GM23248 (cell line): ENCODE measurements around the gene RUFY1. TPM values are rescaled to one million over a fixed set of nuclear protein-coding genes. Genes with fewer than 3 reads are reported as not detected.
A peak's percentile ranks its signal among the peaks of the same experiment; 100 is the strongest.

Source experiments
- DNase-seq: peaks from one replicate; pipeline ENCODE4 v3.0.0-alpha.2; 2015
- H2AFZ ChIP-seq: fragments of 200-600 bp; sonication (generic); 2 replicates; pipeline ENCODE4 v1.6.1; 2016; ENCODE audit warnings: antibody characterized with exemption
- H3F3A ChIP-seq: fragments of 200-600 bp; sonication (generic); 2 replicates; pipeline ENCODE4 v1.6.1; 2016; ENCODE audit warnings: mild to moderate bottlenecking, antibody characterized with exemption, mixed run types; ENCODE audit not compliant: insufficient read depth
- H3K27ac ChIP-seq: fragments of 200-600 bp; sonication (generic); 2 replicates; pipeline ENCODE4 v1.5.1; 2016; ENCODE audit warnings: mild to moderate bottlenecking
- H3K27me3 ChIP-seq: fragments of 200-600 bp; sonication (generic); replicated peaks from 2 replicates; pipeline ENCODE4 v1.6.1; 2016; ENCODE audit warnings: mild to moderate bottlenecking; ENCODE audit not compliant: insufficient read depth
- H3K36me3 ChIP-seq: fragments of 200-600 bp; sonication (generic); 2 replicates; pipeline ENCODE4 v1.6.1; 2016; ENCODE audit warnings: low read depth, mild to moderate bottlenecking
- H3K4me1 ChIP-seq: fragments of 200-600 bp; sonication (generic); 2 replicates; pipeline ENCODE4 v1.6.1; 2016; ENCODE audit warnings: mild to moderate bottlenecking; ENCODE audit not compliant: insufficient read depth
- H3K4me2 ChIP-seq: fragments of 200-600 bp; sonication (generic); one replicate; pipeline ENCODE4 v1.6.1; 2016; ENCODE audit warnings: mild to moderate bottlenecking; ENCODE audit not compliant: unreplicated experiment
- H3K4me3 ChIP-seq: fragments of 200-600 bp; sonication (generic); 2 replicates; pipeline ENCODE4 v1.5.1; 2016; ENCODE audit warnings: mild to moderate bottlenecking
- H3K79me2 ChIP-seq: fragments of 200-600 bp; sonication (generic); 2 replicates; pipeline ENCODE4 v1.6.1; 2016; ENCODE audit warnings: mild to moderate bottlenecking; ENCODE audit not compliant: insufficient read depth
- H3K9ac ChIP-seq: fragments of 200-600 bp; sonication (generic); 2 replicates; pipeline ENCODE4 v1.6.1; 2016; ENCODE audit warnings: mild to moderate bottlenecking
- H3K9me2 ChIP-seq: fragments of 200-600 bp; sonication (generic); 2 replicates; pipeline ENCODE4 v1.6.1; 2016; ENCODE audit warnings: mixed run types, mild to moderate bottlenecking, moderate library complexity; ENCODE audit not compliant: insufficient read depth
- H3K9me3 ChIP-seq: fragments of 200-600 bp; sonication (generic); one replicate; pipeline ENCODE4 v1.6.1; 2017; ENCODE audit warnings: low read depth
- H4K20me1 ChIP-seq: fragments of 200-600 bp; sonication (generic); 2 replicates; pipeline ENCODE4 v1.6.0; 2016; ENCODE audit not compliant: insufficient read depth
- EZH2 ChIP-seq: fragments of 200-600 bp; sonication (generic); IDR thresholded peaks from 2 replicates; pipeline ENCODE4 v1.6.1; 2018; ENCODE audit warnings: antibody characterized with exemption, mild to moderate bottlenecking; ENCODE audit not compliant: insufficient read depth, poor library complexity, severe bottlenecking
- EZH2phosphoT487 ChIP-seq: fragments of 200-600 bp; sonication (generic); IDR thresholded peaks from 2 replicates; pipeline ENCODE4 v1.6.1; 2018; ENCODE audit warnings: antibody characterized with exemption, moderate library complexity, mild to moderate bottlenecking, low read depth; ENCODE audit not compliant: insufficient read depth
- WGBS, 2 experiments: methylation state at CpG; one replicate each; pipeline ENCODE4 v1.1.6; 2015 to 2017; ENCODE audit warnings: low lambda C conversion rate in 2 of 2, low coverage in 1 of 2; ENCODE audit errors: missing lambda C conversion rate in 2 of 2; 5-methylcytosine and 5-hydroxymethylcytosine counted together
- in situ Hi-C: fragments of 300-500 bp; cut with MboI; formaldehyde crosslinking; loops from 2 replicates; pipeline ENCODE4 v1.15.0; 2020
- polyA plus RNA-seq: library from polyadenylated mRNA; unstranded; fragments of >200 nt; fragmentation: Nextera tagmentation; extraction: Ambion mirVana; gene quantifications from 2 replicates; pipeline ENCODE4 v1.2.1, GENCODE V29; 2016
- total RNA-seq: library from RNA; depleted of rRNA; stranded (reverse); fragments of >200 nt; shearing (Covaris generic); gene quantifications from 2 replicates; pipeline ENCODE4 v1.2.3, GENCODE V29; 2014

RUFY1 gene
- total and polyA plus RNA-seq, 2 experiments from 2014 or later = 27.2 to 41.9 TPM

GRCh38 chr5:179504600-179505396 lies 45.6 kb upstream of the RUFY1 start:
- in situ Hi-C loops = no loop called here
- no peaks in the 10 kb centered on the region for H3K36me3 ChIP-seq
- no peaks in the 10 kb centered on the region for H4K20me1 ChIP-seq
- H3K4me2 ChIP-seq = no peak overlapping the region
- H3K27me3 ChIP-seq = no peaks in the 10 kb centered on the region
- H3F3A ChIP-seq = no peaks in the 10 kb centered on the region
- no peak overlapping the region for H3K4me3 ChIP-seq
- no peaks in the 10 kb centered on the region for H3K79me2 ChIP-seq
- H3K27ac ChIP-seq = no peak overlapping the region
- DNase-seq = no peak
- no peak overlapping the region for H2AFZ ChIP-seq
- H3K4me1 ChIP-seq = no peaks in the 10 kb centered on the region
- WGBS, 2 experiments = 48% methylated on average over 17 of the region's 17 CpGs
- TF ChIP-seq EZH2phosphoT487 = no peak
- TF ChIP-seq EZH2 = no peak
- no peak overlapping the region for H3K9ac ChIP-seq
- H3K9me2 ChIP-seq = no peaks in the 10 kb centered on the region
- no peaks in the 10 kb centered on the region for H3K9me3 ChIP-seq

- no peaks in the 10 kb centered on the region for H3K36me3 ChIP-seq
- no peaks in the 10 kb centered on the region for H3K27me3 ChIP-seq
- no peaks in the 10 kb centered on the region for H3F3A ChIP-seq
- no peak for DNase-seq
- H3K9ac ChIP-seq = no peak overlapping the region
- no peaks in the 10 kb centered on the region for H3K9me2 ChIP-seq
- H3K9me3 ChIP-seq = no peaks in the 10 kb centered on the region
- no peak overlapping the region for H2AFZ ChIP-seq
- 76 to 78% methylated on average over 12 of the region's 12 CpGs for WGBS, 2 experiments
- no peak overlapping the region for H3K4me3 ChIP-seq
- no peak overlapping the region for H3K27ac ChIP-seq
- in situ Hi-C loops = no loop called here
- H3K79me2 ChIP-seq = no peaks in the 10 kb centered on the region
- H3K4me2 ChIP-seq = no peak overlapping the region
- TF ChIP-seq EZH2phosphoT487 (no peak), EZH2 (no peak)
- H4K20me1 ChIP-seq = no peaks in the 10 kb centered on the region
- H3K4me1 ChIP-seq = no peaks in the 10 kb centered on the region
Observed at GRCh38 chr5:179505636-179506261, 44.6 kb upstream of the RUFY1 start.

- Histone ChIP-seq H3K79me2 (no peaks in the 10 kb centered on the region), H3F3A (no peaks in the 10 kb centered on the region), H3K4me3 (no peak overlapping the region), H3K36me3 (no peaks in the 10 kb centered on the region), H3K9me3 (no peaks in the 10 kb centered on the region), H3K4me1 (no peaks in the 10 kb centered on the region), H3K9me2 (no peaks in the 10 kb centered on the region), H3K4me2 (no peak overlapping the region), H3K9ac (no peak overlapping the region), H2AFZ (0 out of 2 replicates have a peak overlapping the region, but pooled peaks have one; percentile 23), H3K27me3 (no peaks in the 10 kb centered on the region), H4K20me1 (no peaks in the 10 kb centered on the region), H3K27ac (no peak overlapping the region)
- 14 to 23% methylated on average over 4 of the region's 4 CpGs for WGBS, 2 experiments
- no peak for DNase-seq
- in situ Hi-C loops = no loop called here
- TF ChIP-seq EZH2phosphoT487 = no peak
- no peak for TF ChIP-seq EZH2
Observed at GRCh38 chr5:179509239-179509638, 41.1 kb upstream of the RUFY1 start.

- 20 to 25% methylated on average over 1 of the region's 1 CpG for WGBS, 2 experiments
- H2AFZ ChIP-seq = no peak overlapping the region
- no peaks in the 10 kb centered on the region for H3K4me1 ChIP-seq
- H3K79me2 ChIP-seq = no peaks in the 10 kb centered on the region
- TF ChIP-seq EZH2phosphoT487 = no peak
- TF ChIP-seq EZH2 = no peak
- H3K27me3 ChIP-seq = no peaks in the 10 kb centered on the region
- H3K36me3 ChIP-seq = no peaks in the 10 kb centered on the region
- H3K4me2 ChIP-seq = no peak overlapping the region
- H3K4me3 ChIP-seq = no peak overlapping the region
- H3K9ac ChIP-seq = no peak overlapping the region
- no peaks in the 10 kb centered on the region for H3F3A ChIP-seq
- H3K9me2 ChIP-seq = no peaks in the 10 kb centered on the region
- H3K27ac ChIP-seq = no peak overlapping the region
- H4K20me1 ChIP-seq = no peaks in the 10 kb centered on the region
- no peaks in the 10 kb centered on the region for H3K9me3 ChIP-seq
- in situ Hi-C loops = no loop called here
- no peak for DNase-seq
Observed at GRCh38 chr5:179509845-179510244, 40.5 kb upstream of the RUFY1 start.
